A673 (cell line): ENCODE results near the gene NXNL2.

Source experiments
- EZH2 ChIP-seq: fragments of 200-600 bp; sonication (generic); IDR thresholded peaks from 2 replicates; pipeline ENCODE4 v1.6.1; 2017; ENCODE audit warnings: borderline replicate concordance, low read depth, mild to moderate bottlenecking, mixed read lengths, antibody characterized with exemption, low read length; ENCODE audit not compliant: poor library complexity, severe bottlenecking
- TF ChIP-seq, protein P1 (sequence below): fragments of 300-800, 200-600 bp; sonication (generic); conservative IDR thresholded peaks from 2 replicates; pipeline ENCODE4 v1.5.1; 2017; ENCODE audit warnings: low read depth, mild to moderate bottlenecking, antibody characterized with exemption, low read length, moderate library complexity, mixed read lengths

GRCh38 chr9:88555268-88555980, 20.4 kb downstream of the NXNL2 start:
- TF ChIP-seq, protein P1, sequence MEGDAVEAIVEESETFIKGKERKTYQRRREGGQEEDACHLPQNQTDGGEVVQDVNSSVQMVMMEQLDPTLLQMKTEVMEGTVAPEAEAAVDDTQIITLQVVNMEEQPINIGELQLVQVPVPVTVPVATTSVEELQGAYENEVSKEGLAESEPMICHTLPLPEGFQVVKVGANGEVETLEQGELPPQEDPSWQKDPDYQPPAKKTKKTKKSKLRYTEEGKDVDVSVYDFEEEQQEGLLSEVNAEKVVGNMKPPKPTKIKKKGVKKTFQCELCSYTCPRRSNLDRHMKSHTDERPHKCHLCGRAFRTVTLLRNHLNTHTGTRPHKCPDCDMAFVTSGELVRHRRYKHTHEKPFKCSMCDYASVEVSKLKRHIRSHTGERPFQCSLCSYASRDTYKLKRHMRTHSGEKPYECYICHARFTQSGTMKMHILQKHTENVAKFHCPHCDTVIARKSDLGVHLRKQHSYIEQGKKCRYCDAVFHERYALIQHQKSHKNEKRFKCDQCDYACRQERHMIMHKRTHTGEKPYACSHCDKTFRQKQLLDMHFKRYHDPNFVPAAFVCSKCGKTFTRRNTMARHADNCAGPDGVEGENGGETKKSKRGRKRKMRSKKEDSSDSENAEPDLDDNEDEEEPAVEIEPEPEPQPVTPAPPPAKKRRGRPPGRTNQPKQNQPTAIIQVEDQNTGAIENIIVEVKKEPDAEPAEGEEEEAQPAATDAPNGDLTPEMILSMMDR: no peak
- TF ChIP-seq EZH2: no peak
